GM19324 (cell line): ENCODE data around the gene MYH14.

Experiments
- ATAC-seq: cut with Tn5 transposase; IDR thresholded peaks from one replicate; pipeline ENCODE4 v1.9.1; 2021; ENCODE audit warnings: mild to moderate bottlenecking, moderate library complexity; ENCODE audit not compliant: unreplicated experiment, low FRiP score

MYH14 gene

DNA sequence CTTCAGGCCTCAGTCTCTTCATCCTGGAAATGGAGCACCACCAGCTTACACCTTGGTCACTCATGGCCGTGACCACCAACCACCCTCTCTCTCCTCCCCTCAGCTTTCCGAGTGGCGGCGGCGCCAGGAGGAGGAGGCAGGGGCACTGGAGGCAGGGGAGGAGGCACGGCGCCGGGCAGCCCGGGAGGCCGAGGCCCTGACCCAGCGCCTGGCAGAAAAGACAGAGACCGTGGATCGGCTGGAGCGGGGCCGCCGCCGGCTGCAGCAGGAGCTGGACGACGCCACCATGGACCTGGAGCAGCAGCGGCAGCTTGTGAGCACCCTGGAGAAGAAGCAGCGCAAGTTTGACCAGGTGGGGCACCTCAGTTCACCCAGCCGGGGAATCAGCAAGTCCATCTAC is 78.1 kb downstream of the MYH14 start:
- ATAC-seq, result no peak

- ATAC-seq, result no peak
Measured at GRCh38 chr19:50285833-50286232, 82.4 kb downstream of the MYH14 start.

DNA sequence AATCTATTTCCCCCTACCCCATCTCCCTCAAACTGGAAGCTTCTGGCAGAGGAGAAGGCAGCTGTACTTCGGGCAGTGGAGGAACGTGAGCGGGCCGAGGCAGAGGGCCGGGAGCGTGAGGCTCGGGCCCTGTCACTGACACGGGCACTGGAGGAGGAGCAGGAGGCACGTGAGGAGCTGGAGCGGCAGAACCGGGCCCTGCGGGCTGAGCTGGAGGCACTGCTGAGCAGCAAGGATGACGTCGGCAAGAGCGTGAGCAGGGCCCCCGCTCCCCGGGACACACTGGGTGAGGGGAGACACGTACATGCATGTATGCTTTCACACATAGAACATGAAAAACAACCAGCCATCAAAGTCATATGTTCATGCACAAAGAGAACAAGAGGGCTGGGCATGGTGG is 83.0 kb downstream of the MYH14 start:
- ATAC-seq, result no peak

- no peak for ATAC-seq
Measured at GRCh38 chr19:50287331-50287730, 83.9 kb downstream of the MYH14 start.

- no peak for ATAC-seq
Measured at GRCh38 chr19:50288954-50289353, 85.5 kb downstream of the MYH14 start.

- ATAC-seq, result no peak
Measured at GRCh38 chr19:50290011-50290410, 86.6 kb downstream of the MYH14 start.

- no peak for ATAC-seq
Measured at GRCh38 chr19:50290775-50291174, 87.4 kb downstream of the MYH14 start.

DNA sequence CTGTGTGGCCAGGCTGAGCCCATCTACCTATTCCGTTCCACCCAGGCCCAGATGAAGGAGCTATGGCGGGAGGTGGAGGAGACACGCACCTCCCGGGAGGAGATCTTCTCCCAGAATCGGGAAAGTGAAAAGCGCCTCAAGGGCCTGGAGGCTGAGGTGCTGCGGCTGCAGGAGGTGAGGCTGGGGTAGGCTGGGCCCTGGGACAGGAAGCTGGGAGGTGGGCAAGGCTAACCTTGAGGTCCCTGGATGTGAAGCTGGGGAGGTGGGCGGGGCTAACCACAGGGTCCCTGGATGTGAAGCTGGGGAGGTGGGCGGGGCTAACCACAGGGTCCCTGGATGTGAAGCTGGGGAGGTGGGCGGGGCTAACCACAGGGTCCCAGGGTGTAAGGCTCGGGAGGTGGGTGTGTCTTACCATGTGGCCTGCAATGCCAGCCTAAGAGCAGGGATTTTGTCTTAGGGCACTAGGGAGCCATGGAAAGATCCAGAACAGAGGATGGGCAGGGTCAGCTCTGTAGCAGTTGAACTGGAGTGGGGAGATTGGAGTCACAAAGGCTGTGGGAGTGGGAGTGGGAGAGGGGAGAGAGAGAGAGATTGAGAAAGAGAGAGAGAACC is 88.9 kb downstream of the MYH14 start:
- no peak for ATAC-seq

GRCh38 chr19:50293263-50294004 is 90.0 kb downstream of the MYH14 start:
- ATAC-seq, result no peak

- no peak for ATAC-seq
Measured at GRCh38 chr19:50300051-50300450, 96.6 kb downstream of the MYH14 start.

DNA sequence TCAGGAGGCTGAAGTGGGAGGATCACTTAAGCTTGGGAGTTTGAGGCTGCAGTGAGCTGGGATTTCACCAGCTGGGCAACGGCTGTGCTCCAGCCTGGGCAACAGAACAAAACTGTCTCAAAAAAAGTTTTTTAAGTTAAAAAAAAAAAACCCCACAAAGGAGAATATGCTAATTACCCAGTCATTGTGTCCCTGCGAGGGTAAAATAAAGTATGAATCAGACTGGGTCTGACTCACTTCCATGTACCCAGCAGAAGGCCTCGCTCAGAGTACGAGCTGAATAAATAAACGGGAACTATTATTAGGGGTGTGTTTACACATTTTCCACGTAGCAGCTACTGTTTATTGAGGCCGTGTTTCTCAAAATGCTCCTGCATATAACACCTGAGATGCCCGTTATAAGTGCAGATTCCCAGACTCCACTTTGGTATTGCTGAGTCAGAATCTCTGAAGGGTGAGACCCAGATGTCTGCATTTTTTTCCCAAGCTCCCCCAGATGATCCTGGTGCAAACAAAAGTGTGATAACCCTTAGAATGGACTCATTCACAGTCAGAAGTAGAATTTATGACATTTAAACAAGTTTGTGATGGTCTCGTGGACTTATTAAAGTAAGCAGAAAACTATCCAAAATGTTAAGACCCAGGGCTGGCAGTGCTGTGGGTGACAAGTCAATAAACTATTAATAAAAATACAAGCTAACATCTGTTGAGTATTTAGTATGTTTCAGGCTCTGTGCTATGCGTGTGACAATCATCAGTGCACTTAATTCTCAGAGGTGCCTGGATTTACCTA is 97.6 kb downstream of the MYH14 start:
- no peak for ATAC-seq

DNA sequence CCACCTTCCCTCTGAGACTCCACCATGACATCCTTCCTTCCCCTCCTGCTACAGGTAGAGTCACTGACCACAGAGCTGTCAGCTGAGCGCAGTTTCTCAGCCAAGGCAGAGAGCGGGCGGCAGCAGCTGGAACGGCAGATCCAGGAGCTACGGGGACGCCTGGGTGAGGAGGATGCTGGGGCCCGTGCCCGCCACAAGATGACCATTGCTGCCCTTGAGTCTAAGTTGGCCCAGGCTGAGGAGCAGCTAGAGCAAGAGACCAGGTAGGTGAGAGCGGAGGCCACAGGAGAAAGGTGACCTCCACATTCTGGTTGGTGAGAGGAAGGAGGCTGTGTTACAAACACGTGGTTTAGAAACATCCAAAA is 98.2 kb downstream of the MYH14 start:
- no peak for ATAC-seq

DNA sequence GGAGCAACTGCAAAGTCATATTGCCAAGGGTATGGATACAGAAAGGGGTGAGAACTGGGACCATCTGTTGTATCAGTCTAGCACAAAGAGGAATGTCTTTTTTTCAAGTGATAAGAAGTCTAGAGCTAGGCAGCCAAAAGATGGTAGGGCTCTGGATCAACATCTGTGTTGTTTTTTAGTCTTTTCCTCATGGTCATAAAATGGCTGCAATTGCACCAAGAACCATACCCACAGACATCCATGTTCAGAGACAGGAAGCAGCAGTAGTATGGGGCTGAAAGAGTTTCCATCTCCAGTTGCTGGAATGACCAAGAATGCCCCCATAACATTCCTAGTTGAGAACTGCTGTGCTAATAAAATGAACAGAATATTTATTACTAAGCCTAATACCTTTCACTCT is 100.1 kb downstream of the MYH14 start:
- ATAC-seq, result no peak

DNA sequence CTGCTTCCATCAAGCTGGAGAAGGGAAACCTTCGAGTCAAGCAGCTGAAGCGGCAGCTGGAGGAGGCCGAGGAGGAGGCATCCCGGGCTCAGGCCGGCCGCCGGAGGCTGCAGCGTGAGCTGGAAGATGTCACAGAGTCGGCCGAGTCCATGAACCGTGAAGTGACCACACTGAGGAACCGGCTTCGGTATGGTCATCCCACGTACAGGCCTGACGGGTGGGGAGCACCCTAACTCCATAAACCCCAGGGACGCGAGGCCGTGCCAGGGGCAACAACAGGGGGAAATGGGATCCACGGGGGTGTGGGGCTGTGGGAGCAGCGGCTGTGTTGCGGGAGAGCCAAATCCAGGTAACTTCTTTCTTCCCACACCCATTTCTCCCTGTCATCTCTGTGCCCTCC is 105.6 kb downstream of the MYH14 start:
- ATAC-seq, result no peak

DNA sequence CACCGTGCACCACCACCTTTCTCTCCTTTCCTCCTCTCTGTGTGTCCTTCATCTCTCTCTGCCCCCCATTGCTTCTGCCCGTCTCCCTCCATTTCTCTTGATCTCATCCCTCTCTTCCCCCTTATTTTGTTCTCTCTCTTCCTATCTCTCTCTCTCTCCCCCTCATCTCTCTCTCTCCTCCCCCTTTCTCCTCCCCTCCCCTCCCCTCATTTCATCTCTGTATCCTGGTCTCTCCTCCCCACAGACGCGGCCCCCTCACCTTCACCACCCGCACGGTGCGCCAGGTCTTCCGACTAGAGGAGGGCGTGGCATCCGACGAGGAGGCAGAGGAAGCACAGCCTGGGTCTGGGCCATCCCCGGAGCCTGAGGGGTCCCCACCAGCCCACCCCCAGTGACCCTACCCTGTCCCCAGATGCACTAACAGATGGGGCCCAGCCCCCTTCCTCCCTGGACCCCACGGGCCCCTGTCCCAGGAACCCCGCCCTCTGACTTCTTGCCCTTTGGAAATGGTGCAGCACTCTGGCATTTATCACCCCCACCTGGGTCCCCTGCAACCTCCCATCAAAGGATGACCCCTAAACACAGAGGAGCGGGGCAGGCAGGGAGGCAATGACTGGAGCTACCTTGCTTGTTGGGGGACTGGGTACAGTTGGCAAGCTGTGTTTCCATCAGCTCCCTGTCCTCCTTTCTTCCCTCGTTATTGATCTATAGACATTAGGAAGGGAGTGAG is 106.1 kb downstream of the MYH14 start:
- no peak for ATAC-seq

DNA sequence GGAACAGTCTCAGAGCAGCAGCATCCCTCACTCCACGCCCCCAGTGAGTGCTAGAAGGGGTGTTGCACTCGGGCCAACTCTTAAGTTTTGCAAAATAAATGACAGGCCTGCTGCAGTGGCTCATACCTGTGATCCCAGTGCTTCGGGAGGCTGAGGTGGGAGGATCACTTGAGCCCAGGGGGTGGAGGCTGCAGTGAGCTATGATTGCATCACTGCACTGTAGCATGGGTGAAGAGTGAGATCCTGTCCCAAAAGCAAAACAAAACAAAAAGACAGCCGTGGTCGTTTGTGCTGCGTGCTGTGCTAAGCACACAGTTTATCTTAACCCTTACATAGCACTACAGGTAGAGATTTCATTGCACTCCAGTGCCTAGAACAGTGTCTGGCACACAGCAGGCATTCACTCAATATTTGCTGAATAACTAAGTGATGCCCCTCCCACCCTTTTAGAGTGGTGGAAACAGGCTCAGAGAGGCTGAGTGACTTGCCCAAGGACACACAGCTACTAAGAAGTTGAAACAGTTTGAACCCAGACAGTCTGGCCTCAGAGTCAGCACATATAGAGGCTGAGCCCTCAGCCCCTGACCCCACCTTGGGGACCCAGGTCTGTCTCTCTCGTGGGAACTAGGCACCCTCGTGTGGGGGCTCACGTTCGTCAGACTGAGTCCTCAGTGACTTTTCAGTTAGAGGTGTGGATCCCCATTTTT is 107.5 kb downstream of the MYH14 start:
- no peak for ATAC-seq

- ATAC-seq, result no peak
Measured at GRCh38 chr19:50311723-50312635, 108.6 kb downstream of the MYH14 start.

- no peak for ATAC-seq
Measured at GRCh38 chr19:50312967-50313811, 109.8 kb downstream of the MYH14 start.
